Measurements from ENCODE around the gene CLEC2L.

CLEC2L gene

DNA sequence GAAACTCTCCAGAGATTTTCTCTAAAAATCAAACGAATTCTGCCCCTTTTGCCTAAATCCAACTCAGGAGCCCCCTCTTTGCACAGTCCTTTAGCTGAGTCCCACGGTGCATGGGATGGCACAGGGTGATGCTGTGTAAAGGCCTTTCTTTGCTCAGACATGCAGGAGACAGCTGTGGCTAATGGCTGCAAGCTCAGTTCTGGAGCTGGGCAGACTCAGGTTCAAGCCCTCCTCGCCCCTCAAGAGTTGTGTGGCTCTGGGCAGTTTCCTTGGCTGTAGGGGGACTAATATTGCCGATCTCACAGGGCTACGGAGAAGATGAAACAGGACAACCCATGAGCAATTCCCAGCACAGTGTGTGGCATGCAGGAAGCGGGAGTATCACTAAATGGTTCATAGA lies 42.6 kb downstream of the CLEC2L start:
- no peaks in the 10 kb centered on the region for H3K79me2 ChIP-seq (ENCODE audit: control insufficient read depth, low read length)
- no peaks in the 10 kb centered on the region for H3K9me3 ChIP-seq (ENCODE audit: control insufficient read depth, insufficient read depth, low read length)
- H3K9me2 ChIP-seq (replicated peaks; ENCODE audit: control insufficient read depth, low read length) = no peaks in the 10 kb centered on the region
- TF ChIP-seq EZH2phosphoT487 (IDR thresholded peaks at IDR 0.05; ENCODE audit: borderline replicate concordance, low read length) = no peak
- no peaks in the 10 kb centered on the region for H4K20me1 ChIP-seq (ENCODE audit: control insufficient read depth, insufficient read depth, low read depth, low read length)
- no peaks in the 10 kb centered on the region for H3K27me3 ChIP-seq (ENCODE audit: control insufficient read depth, low read length)
- no peak overlapping the region for H3K4me3 ChIP-seq (ENCODE audit: low read length)
- no peaks in the 10 kb centered on the region for H3K4me1 ChIP-seq (ENCODE audit: control insufficient read depth, low read length)
- no peak overlapping the region for H3K4me2 ChIP-seq (ENCODE audit: low read length)
- H3F3A ChIP-seq (ENCODE audit: control insufficient read depth, insufficient read depth) = no peaks in the 10 kb centered on the region
- no peak overlapping the region for H3K27ac ChIP-seq (ENCODE audit: low read depth, low read length)
- H3K36me3 ChIP-seq (ENCODE audit: control insufficient read depth, low read length) = no peaks in the 10 kb centered on the region

DNA sequence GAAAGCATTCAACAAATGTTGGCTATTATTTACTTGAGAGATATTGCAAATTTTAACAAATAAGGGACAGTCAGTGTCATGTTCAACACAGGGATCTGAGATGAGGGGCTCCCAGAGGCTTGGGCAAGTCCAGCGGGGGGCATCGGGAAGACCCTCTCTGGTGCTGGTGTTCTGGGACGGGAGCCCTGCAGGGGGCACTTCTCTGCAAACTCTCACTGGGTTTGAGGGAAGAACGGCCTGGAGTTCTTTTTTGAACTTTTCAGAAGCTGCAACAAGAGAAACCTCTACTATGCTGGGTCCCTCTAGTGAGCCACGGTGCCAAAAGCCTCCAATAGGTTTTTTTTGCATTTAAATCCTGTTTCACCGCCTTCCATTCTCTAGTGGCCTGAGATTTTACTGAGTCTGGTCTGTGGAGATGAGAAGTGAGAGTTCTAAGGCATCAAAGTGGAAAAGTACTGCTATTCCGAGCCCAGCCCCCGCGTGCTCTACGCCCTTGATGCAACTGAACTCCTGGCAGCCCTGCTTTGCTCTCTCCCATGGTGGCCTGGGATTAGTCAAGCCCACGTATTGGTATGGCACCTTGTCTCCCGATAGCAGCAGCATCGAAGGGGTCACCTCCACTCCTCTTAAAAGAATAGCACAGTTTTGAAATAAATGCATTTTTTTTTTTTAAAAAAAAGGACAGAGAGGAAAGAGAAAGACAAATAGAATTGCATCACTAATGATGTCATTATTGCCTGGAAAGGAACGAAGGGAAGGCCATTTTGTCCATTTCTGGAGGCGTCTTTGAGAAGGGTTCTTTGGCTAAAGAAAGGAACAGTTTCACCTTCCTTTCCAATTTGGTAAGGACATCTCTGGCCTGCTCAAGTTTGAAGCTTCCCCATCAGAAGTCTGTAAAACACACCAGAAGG lies 43.5 kb downstream of the CLEC2L start:
- no peaks in the 10 kb centered on the region for H3K27me3 ChIP-seq (ENCODE audit: control insufficient read depth, low read length)
- no peaks in the 10 kb centered on the region for H3K36me3 ChIP-seq (ENCODE audit: control insufficient read depth, low read length)
- no peak overlapping the region for H3K4me3 ChIP-seq (ENCODE audit: low read length)
- no peak overlapping the region for H3K4me2 ChIP-seq (ENCODE audit: low read length)
- H4K20me1 ChIP-seq (ENCODE audit: control insufficient read depth, insufficient read depth, low read depth, low read length) = no peaks in the 10 kb centered on the region
- no peaks in the 10 kb centered on the region for H3F3A ChIP-seq (ENCODE audit: control insufficient read depth, insufficient read depth)
- H3K79me2 ChIP-seq (ENCODE audit: control insufficient read depth, low read length) = no peaks in the 10 kb centered on the region
- H3K27ac ChIP-seq (ENCODE audit: low read depth, low read length) = no peak overlapping the region
- no peak for TF ChIP-seq EZH2phosphoT487 (IDR thresholded peaks at IDR 0.05; ENCODE audit: borderline replicate concordance, low read length)
- TF ChIP-seq, protein P1, sequence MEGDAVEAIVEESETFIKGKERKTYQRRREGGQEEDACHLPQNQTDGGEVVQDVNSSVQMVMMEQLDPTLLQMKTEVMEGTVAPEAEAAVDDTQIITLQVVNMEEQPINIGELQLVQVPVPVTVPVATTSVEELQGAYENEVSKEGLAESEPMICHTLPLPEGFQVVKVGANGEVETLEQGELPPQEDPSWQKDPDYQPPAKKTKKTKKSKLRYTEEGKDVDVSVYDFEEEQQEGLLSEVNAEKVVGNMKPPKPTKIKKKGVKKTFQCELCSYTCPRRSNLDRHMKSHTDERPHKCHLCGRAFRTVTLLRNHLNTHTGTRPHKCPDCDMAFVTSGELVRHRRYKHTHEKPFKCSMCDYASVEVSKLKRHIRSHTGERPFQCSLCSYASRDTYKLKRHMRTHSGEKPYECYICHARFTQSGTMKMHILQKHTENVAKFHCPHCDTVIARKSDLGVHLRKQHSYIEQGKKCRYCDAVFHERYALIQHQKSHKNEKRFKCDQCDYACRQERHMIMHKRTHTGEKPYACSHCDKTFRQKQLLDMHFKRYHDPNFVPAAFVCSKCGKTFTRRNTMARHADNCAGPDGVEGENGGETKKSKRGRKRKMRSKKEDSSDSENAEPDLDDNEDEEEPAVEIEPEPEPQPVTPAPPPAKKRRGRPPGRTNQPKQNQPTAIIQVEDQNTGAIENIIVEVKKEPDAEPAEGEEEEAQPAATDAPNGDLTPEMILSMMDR (IDR thresholded peaks at IDR 0.05; ENCODE audit: low read depth, low read length, poor library complexity, severe bottlenecking) = no peak
- no peaks in the 10 kb centered on the region for H3K4me1 ChIP-seq (ENCODE audit: control insufficient read depth, low read length)
- H3K9me2 ChIP-seq (replicated peaks; ENCODE audit: control insufficient read depth, low read length) = no peaks in the 10 kb centered on the region
- H3K9me3 ChIP-seq (ENCODE audit: control insufficient read depth, insufficient read depth, low read length) = no peaks in the 10 kb centered on the region

DNA sequence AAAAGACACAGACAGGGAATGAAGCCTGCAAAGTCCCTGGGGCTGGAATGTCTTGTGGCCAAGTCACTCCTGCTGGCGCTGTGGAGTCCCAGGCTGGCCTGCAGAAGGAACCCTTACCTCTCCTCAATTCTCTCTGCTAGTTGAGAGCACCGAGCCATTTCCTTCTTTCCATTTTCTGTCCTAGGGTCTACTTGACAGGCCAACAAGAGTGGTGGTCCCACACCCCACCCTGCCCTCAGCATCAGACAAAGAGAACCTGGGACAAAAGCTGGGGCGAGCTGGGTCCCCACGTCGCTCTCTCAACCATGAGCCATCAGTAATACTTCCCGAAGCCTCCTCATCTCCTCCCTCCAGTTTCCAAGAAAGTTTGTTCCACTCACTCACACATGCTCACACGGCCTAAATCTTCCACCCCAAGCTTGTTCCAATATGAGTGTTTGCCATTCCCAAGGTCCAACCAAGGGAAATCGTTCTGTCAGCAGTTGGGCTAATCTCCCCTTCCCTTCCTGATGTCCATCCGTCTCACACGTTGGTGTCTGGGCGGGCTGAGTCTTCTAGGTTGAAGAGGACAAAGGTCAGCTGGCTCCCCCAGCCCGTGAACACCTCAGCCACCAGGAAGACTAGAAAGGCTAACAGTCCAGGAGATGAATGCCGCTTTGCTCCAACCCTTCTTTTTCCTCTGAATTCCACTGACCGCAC lies 44.3 kb downstream of the CLEC2L start:
- H3F3A ChIP-seq (ENCODE audit: control insufficient read depth, insufficient read depth) = no peaks in the 10 kb centered on the region
- no peak for TF ChIP-seq EZH2phosphoT487 (IDR thresholded peaks at IDR 0.05; ENCODE audit: borderline replicate concordance, low read length)
- TF ChIP-seq, protein P1 (IDR thresholded peaks at IDR 0.05; ENCODE audit: low read depth, low read length, poor library complexity, severe bottlenecking) = no peak
- H3K27me3 ChIP-seq (ENCODE audit: control insufficient read depth, low read length) = no peaks in the 10 kb centered on the region
- H3K4me2 ChIP-seq (ENCODE audit: low read length) = no peak overlapping the region
- H3K4me3 ChIP-seq (ENCODE audit: low read length) = no peak overlapping the region
- H4K20me1 ChIP-seq (ENCODE audit: control insufficient read depth, insufficient read depth, low read depth, low read length) = no peaks in the 10 kb centered on the region
- no peaks in the 10 kb centered on the region for H3K9me3 ChIP-seq (ENCODE audit: control insufficient read depth, insufficient read depth, low read length)
- no peaks in the 10 kb centered on the region for H3K4me1 ChIP-seq (ENCODE audit: control insufficient read depth, low read length)
- no peaks in the 10 kb centered on the region for H3K9me2 ChIP-seq (replicated peaks; ENCODE audit: control insufficient read depth, low read length)
- no peaks in the 10 kb centered on the region for H3K36me3 ChIP-seq (ENCODE audit: control insufficient read depth, low read length)
- no peak overlapping the region for H3K27ac ChIP-seq (ENCODE audit: low read depth, low read length)
- no peaks in the 10 kb centered on the region for H3K79me2 ChIP-seq (ENCODE audit: control insufficient read depth, low read length)

DNA sequence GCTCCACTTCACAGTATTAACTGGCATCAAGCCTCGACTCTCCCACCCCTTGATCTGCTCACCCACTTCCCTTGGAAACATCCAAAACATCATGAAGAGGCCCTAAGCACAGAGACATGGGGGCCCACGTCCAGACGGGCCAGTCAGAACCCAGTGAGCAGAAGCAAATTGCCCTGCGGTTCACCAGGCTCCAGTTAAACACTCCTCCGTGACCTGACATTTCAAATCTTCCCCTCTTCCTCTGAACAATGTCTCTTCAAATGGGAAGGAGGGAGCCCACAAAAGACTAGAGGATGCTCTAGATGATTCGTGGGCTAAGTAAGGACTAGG lies 44.8 kb downstream of the CLEC2L start:
- Histone ChIP-seq H3K4me3 (ENCODE audit: low read length) (no peak overlapping the region), H3K9me2 (replicated peaks; ENCODE audit: control insufficient read depth, low read length) (no peaks in the 10 kb centered on the region), H3K79me2 (ENCODE audit: control insufficient read depth, low read length) (no peaks in the 10 kb centered on the region), H3K27me3 (ENCODE audit: control insufficient read depth, low read length) (no peaks in the 10 kb centered on the region), H3K9me3 (ENCODE audit: control insufficient read depth, insufficient read depth, low read length) (no peaks in the 10 kb centered on the region), H3K27ac (ENCODE audit: low read depth, low read length) (no peak overlapping the region), H3K4me2 (ENCODE audit: low read length) (no peak overlapping the region), H3K36me3 (ENCODE audit: control insufficient read depth, low read length) (no peaks in the 10 kb centered on the region), H3K4me1 (ENCODE audit: control insufficient read depth, low read length) (no peaks in the 10 kb centered on the region), H4K20me1 (ENCODE audit: control insufficient read depth, insufficient read depth, low read depth, low read length) (no peaks in the 10 kb centered on the region), H3F3A (ENCODE audit: control insufficient read depth, insufficient read depth) (no peaks in the 10 kb centered on the region)
- no peak for TF ChIP-seq EZH2phosphoT487 (IDR thresholded peaks at IDR 0.05; ENCODE audit: borderline replicate concordance, low read length)

Measured in DOHH2 (cell line).